Measurements from ENCODE around the gene TIMM13. TPM values are rescaled to one million over a fixed set of nuclear protein-coding genes. Genes with fewer than 3 reads are reported as not detected.

The TIMM13 gene
- total RNA-seq, 6 donors from 2014 or later, result 26.2 to 82.3 (median 40.0) TPM

DNA sequence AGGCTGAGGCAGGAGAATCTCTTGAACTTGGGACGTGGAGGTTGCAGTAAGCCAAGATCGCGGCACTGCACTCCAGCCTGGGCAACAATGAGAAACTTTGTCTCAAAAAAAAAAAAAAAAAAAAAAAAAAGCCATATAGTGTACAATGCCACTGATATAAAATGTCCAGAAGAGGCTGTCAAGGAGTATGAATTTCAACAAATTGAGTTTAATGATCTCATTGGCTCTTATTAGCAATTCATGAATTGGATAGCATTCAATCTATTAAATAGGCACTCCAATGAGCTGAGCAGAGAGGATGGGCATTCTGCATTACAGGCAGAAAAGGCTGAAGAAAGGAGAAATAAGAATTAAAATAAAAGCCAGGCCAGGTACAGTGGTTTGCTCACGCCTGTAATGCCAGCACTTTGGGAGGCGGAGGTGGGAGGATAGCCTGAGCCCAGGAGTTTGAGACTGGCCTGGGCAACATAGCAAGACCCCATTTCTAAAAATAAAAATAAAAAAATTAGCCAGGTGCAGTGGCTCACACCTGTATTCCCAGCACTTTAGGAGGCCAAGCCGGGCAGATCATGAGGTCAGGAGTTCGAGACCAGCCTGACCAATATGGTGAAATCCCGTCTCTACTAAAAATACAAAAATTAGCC lies 30.1 kb upstream of the TIMM13 start:
- ATAC-seq (ENCODE audit: low FRiP score in 2 of 2) (no peak), DNase-seq (no peak)
- TF ChIP-seq POLR2AphosphoS5 (IDR thresholded peaks at IDR 0.05), result no peak
- TF ChIP-seq CTCF (IDR thresholded peaks at IDR 0.05), result no peak
- TF ChIP-seq EP300 (IDR thresholded peaks at IDR 0.05), result no peak
- TF ChIP-seq POLR2A (IDR thresholded peaks at IDR 0.05), result no peak
- Histone ChIP-seq H3K27me3 (no peaks in the 10 kb centered on the region), H3K27ac (peak overlapping the region in 3 of 4 donors; percentile 72 to 85 (median 78)), H3K9me3 (no peaks in the 10 kb centered on the region), H3K4me1 (peaks cover 16 to 36% (median 27%) of the 10 kb centered on the region in 4 donors), H3K4me3 (peak overlapping the region in 3 of 4 donors; percentile 86 to 100 (median 100)), H3K36me3 (no peaks in the 10 kb centered on the region)
- WGBS, 2 donors, result 90% methylated on average over 8 of the region's 8 CpGs

GRCh38 chr19:2455851-2456570 lies 28.6 kb upstream of the TIMM13 start:
- Histone ChIP-seq H3K4me1 (peaks cover 9 to 23% (median 15%) of the 10 kb centered on the region in 4 donors), H3K9me3 (no peaks in the 10 kb centered on the region), H3K36me3 (peaks cover 0 to 5% (median 0%) of the 10 kb centered on the region in 4 donors), H3K27me3 (no peaks in the 10 kb centered on the region), H3K4me3 (peak overlapping the region; percentile 86 to 100 (median 96)), H3K27ac (peak overlapping the region in 3 of 4 donors; percentile 40 to 85 (median 63))
- DNase-seq, result peak; percentile 45 to 91
- no peak for TF ChIP-seq POLR2AphosphoS5 (IDR thresholded peaks at IDR 0.05)
- no peak for TF ChIP-seq CTCF (IDR thresholded peaks at IDR 0.05)
- TF ChIP-seq EP300 (IDR thresholded peaks at IDR 0.05), result no peak
- no peak for TF ChIP-seq POLR2A (IDR thresholded peaks at IDR 0.05)
- ATAC-seq (ENCODE audit: low FRiP score in 2 of 2), result peak in 1 of 2 donors; percentile 27
- 1 to 5% methylated on average over 4 to 25 of the region's 62 CpGs for WGBS, 2 donors

- Histone ChIP-seq H3K4me1 (peaks cover 9 to 23% (median 15%) of the 10 kb centered on the region in 4 donors), H3K9me3 (no peaks in the 10 kb centered on the region), H3K36me3 (peaks cover 0 to 5% (median 0%) of the 10 kb centered on the region in 4 donors), H3K27ac (peak overlapping the region in 2 of 4 donors; percentile 63 to 85), H3K4me3 (peak overlapping the region; percentile 86 to 100 (median 96)), H3K27me3 (no peaks in the 10 kb centered on the region)
- ATAC-seq (ENCODE audit: low FRiP score in 2 of 2) (no peak), DNase-seq (no peak)
- TF ChIP-seq CTCF (IDR thresholded peaks at IDR 0.05), result no peak
- TF ChIP-seq POLR2AphosphoS5 (IDR thresholded peaks at IDR 0.05), result no peak
- no peak for TF ChIP-seq EP300 (IDR thresholded peaks at IDR 0.05)
- no peak for TF ChIP-seq POLR2A (IDR thresholded peaks at IDR 0.05)
- WGBS, 2 donors, result 63 to 72% methylated on average over 10 to 13 of the region's 14 CpGs
These were observed 27.8 kb upstream of the TIMM13 start for GRCh38 chr19:2454962-2455850.

DNA sequence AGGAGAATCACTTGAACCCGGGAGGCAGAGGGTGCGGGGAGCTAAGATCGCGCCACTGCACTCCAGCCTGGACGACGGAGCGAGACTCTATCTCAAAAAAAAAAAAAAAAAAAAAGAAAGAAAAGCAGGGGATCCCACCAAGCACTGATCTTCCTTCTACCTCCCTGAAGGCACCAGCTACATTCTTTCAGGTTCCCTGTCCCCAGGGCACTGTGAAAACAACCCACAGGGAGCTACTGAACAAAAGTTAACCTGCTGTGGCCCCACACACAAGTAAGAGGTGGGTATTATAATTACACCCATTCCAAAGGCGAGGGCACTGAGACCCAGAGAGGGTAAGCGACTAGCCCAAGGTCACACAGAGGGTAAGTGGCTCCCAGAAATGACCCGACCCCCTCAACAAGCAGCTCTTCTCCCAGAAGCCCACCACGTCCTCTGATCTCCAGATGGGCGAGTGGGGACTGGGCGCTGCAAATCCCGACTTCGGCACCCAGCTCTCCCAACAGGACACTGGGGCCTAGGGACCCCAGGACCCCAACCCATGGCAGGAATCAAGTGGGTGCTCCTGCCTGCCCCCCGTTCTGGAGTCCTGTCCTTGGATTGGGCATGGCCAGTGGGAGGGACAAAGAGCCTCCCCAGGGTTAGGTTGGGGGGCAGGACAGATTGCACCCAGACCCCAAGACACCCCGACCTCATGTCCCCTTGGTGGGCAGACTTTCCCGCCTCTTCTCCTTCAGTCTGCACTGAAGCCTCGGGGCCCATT lies 27.0 kb upstream of the TIMM13 start:
- DNase-seq (no peak), ATAC-seq (ENCODE audit: low FRiP score in 2 of 2) (no peak)
- TF ChIP-seq CTCF (IDR thresholded peaks at IDR 0.05), result no peak
- no peak for TF ChIP-seq POLR2A (IDR thresholded peaks at IDR 0.05)
- TF ChIP-seq POLR2AphosphoS5 (IDR thresholded peaks at IDR 0.05), result no peak
- no peak for TF ChIP-seq EP300 (IDR thresholded peaks at IDR 0.05)
- H3K9me3 ChIP-seq, result no peaks in the 10 kb centered on the region
- 92% methylated on average over 12 to 19 of the region's 19 CpGs for WGBS, 2 donors
- H3K4me1 ChIP-seq, result peaks cover 9 to 23% (median 15%) of the 10 kb centered on the region in 4 donors
- no peaks in the 10 kb centered on the region for H3K27me3 ChIP-seq
- peaks cover 0 to 5% (median 0%) of the 10 kb centered on the region in 4 donors for H3K36me3 ChIP-seq
- no peak overlapping the region for H3K4me3 ChIP-seq
- H3K27ac ChIP-seq, result no peak overlapping the region
